SK-N-SH (cell line): ENCODE measurements around the gene SDF2L1.

Experiments used
- CTCF ChIP-seq: fragments of 200-600 bp; sonication (generic); IDR thresholded peaks from 2 replicates; pipeline ENCODE4 v1.6.1; 2017; ENCODE audit warnings: antibody characterized with exemption, mild to moderate bottlenecking, moderate library complexity
- EP300 ChIP-seq, 2 experiments: IDR thresholded peaks; 2 replicates each; pipeline versions ENCODE4 v1.4.0 to v1.6.1; 2012; ENCODE audit warnings: borderline replicate concordance in 1 of 2, low read depth in 1 of 2, low read length in 1 of 2
- EZH2phosphoT487 ChIP-seq: fragments of 200-600 bp; sonication (generic); IDR thresholded peaks from 2 replicates; pipeline ENCODE4 v1.6.1; 2017; ENCODE audit warnings: low read depth, mixed run types, mild to moderate bottlenecking, antibody characterized with exemption, moderate library complexity, borderline replicate concordance
- JUND ChIP-seq: IDR thresholded peaks from 2 replicates; pipeline ENCODE4 v1.4.0; 2012
- SMC3 ChIP-seq: IDR thresholded peaks from 2 replicates; pipeline ENCODE4 v1.6.1; 2012; ENCODE audit warnings: low read depth, low read length, improper control_type of control experiment
- TCF12 ChIP-seq: IDR thresholded peaks from 2 replicates; pipeline ENCODE4 v1.4.0; 2012
- TEAD4 ChIP-seq: IDR thresholded peaks from 2 replicates; pipeline ENCODE4 v1.4.0; 2012; ENCODE audit warnings: mild to moderate bottlenecking, borderline replicate concordance; ENCODE audit not compliant: insufficient read depth

GRCh38 chr22:21602579-21602978, 39.5 kb upstream of the SDF2L1 start:
- TF ChIP-seq EP300 (IDR thresholded peaks at IDR 0.05; ENCODE audit: borderline replicate concordance in 1 of 2, low read depth in 1 of 2, low read length in 1 of 2) (no peak), EZH2phosphoT487 (no peak), TEAD4 (no peak), CTCF (no peak), JUND (no peak), SMC3 (no peak), TCF12 (no peak)
